Activated naive CD4-positive, alpha-beta T cell treated with anti-CD3 and anti-CD28 coated beads, Interleukin-2, amount 50 U/mL, for 24 hours (primary cell): ENCODE data around the gene GNA12.
A peak's percentile ranks its signal among the peaks of the same experiment; 100 is the strongest.
"Not testable (repeated sequence)": the region's sequence is repeated elsewhere in the genome, so short reads cannot be mapped to it uniquely, and the experiment has no call there.

Source experiments
- H3K27ac Mint-ChIP-seq: one replicate; pipeline ENCODE4 v1.8.0; 2021; ENCODE audit warnings: mild to moderate bottlenecking, mixed read lengths
- H3K27me3 Mint-ChIP-seq: one replicate; pipeline ENCODE4 v1.8.0; 2021; ENCODE audit warnings: mixed read lengths
- H3K36me3 Mint-ChIP-seq: one replicate; pipeline ENCODE4 v1.8.0; 2021; ENCODE audit warnings: mixed read lengths
- H3K4me1 Mint-ChIP-seq: one replicate; pipeline ENCODE4 v1.8.0; 2021; ENCODE audit warnings: mixed read lengths
- H3K4me3 Mint-ChIP-seq: one replicate; pipeline ENCODE4 v1.8.0; 2021; ENCODE audit warnings: mild to moderate bottlenecking, mixed read lengths
- H3K9me3 Mint-ChIP-seq: one replicate; pipeline ENCODE4 v1.8.0; 2021; ENCODE audit warnings: mixed read lengths

The GNA12 gene

GRCh38 chr7:2724036-2724435, 120.1 kb downstream of the GNA12 start:
- not testable (repeated sequence) for H3K27me3 Mint-ChIP-seq, H3K9me3 Mint-ChIP-seq, H3K4me3 Mint-ChIP-seq, H3K36me3 Mint-ChIP-seq, H3K27ac Mint-ChIP-seq
- H3K4me1 Mint-ChIP-seq, result peaks cover 11% of the 10 kb centered on the region

- Mint-ChIP-seq H3K4me1 (peaks cover 18% of the 10 kb centered on the region), H3K4me3 (no peak overlapping the region), H3K27me3 (no peaks in the 10 kb centered on the region), H3K36me3 (peaks cover 2% of the 10 kb centered on the region), H3K9me3 (no peaks in the 10 kb centered on the region), H3K27ac (no peak overlapping the region)
These were observed 120.8 kb downstream of the GNA12 start for GRCh38 chr7:2723138-2723850.

- Mint-ChIP-seq H3K9me3 (no peaks in the 10 kb centered on the region), H3K4me1 (peaks cover 25% of the 10 kb centered on the region), H3K27me3 (no peaks in the 10 kb centered on the region), H3K36me3 (no peaks in the 10 kb centered on the region), H3K27ac (no peak overlapping the region), H3K4me3 (no peak overlapping the region)
These were observed 121.5 kb downstream of the GNA12 start for GRCh38 chr7:2722591-2722990.

GRCh38 chr7:2721842-2722241, 122.3 kb downstream of the GNA12 start:
- no peak overlapping the region for H3K27ac Mint-ChIP-seq
- peaks cover 31% of the 10 kb centered on the region for H3K4me1 Mint-ChIP-seq
- no peaks in the 10 kb centered on the region for H3K36me3 Mint-ChIP-seq
- no peaks in the 10 kb centered on the region for H3K27me3 Mint-ChIP-seq
- no peaks in the 10 kb centered on the region for H3K9me3 Mint-ChIP-seq
- H3K4me3 Mint-ChIP-seq, result no peak overlapping the region

- Mint-ChIP-seq H3K27ac (no peak overlapping the region), H3K4me1 (peaks cover 49% of the 10 kb centered on the region), H3K9me3 (no peaks in the 10 kb centered on the region), H3K4me3 (no peak overlapping the region), H3K36me3 (no peaks in the 10 kb centered on the region), H3K27me3 (peaks cover 3% of the 10 kb centered on the region)
These were observed 124.1 kb downstream of the GNA12 start for GRCh38 chr7:2720024-2720423.

- H3K9me3 Mint-ChIP-seq, result no peaks in the 10 kb centered on the region
- H3K27ac Mint-ChIP-seq, result peak overlapping the region; percentile 47
- no peaks in the 10 kb centered on the region for H3K36me3 Mint-ChIP-seq
- H3K27me3 Mint-ChIP-seq, result peaks cover 3% of the 10 kb centered on the region
- no peak overlapping the region for H3K4me3 Mint-ChIP-seq
- peaks cover 58% of the 10 kb centered on the region for H3K4me1 Mint-ChIP-seq
These were observed 125.1 kb downstream of the GNA12 start for GRCh38 chr7:2719007-2719406.

GRCh38 chr7:2718296-2718965, 125.7 kb downstream of the GNA12 start:
- no peaks in the 10 kb centered on the region for H3K9me3 Mint-ChIP-seq
- H3K27me3 Mint-ChIP-seq, result peaks cover 3% of the 10 kb centered on the region
- H3K4me1 Mint-ChIP-seq, result peaks cover 64% of the 10 kb centered on the region
- no peaks in the 10 kb centered on the region for H3K36me3 Mint-ChIP-seq
- H3K4me3 Mint-ChIP-seq, result no peak overlapping the region
- peak overlapping the region; percentile 47 for H3K27ac Mint-ChIP-seq

GRCh38 chr7:2717293-2718261, 126.5 kb downstream of the GNA12 start:
- no peaks in the 10 kb centered on the region for H3K36me3 Mint-ChIP-seq
- H3K27ac Mint-ChIP-seq, result peak overlapping the region; percentile 35
- peak overlapping the region; percentile 26 for H3K4me3 Mint-ChIP-seq
- no peaks in the 10 kb centered on the region for H3K9me3 Mint-ChIP-seq
- H3K4me1 Mint-ChIP-seq, result peaks cover 64% of the 10 kb centered on the region
- peaks cover 3% of the 10 kb centered on the region for H3K27me3 Mint-ChIP-seq

- Mint-ChIP-seq H3K9me3 (no peaks in the 10 kb centered on the region), H3K4me3 (no peak overlapping the region), H3K36me3 (no peaks in the 10 kb centered on the region), H3K4me1 (peaks cover 64% of the 10 kb centered on the region), H3K27ac (no peak overlapping the region), H3K27me3 (peaks cover 3% of the 10 kb centered on the region)
These were observed 127.2 kb downstream of the GNA12 start for GRCh38 chr7:2716906-2717292.

GRCh38 chr7:2716488-2716887, 127.6 kb downstream of the GNA12 start:
- Mint-ChIP-seq H3K9me3 (no peaks in the 10 kb centered on the region), H3K4me3 (peak overlapping the region; percentile 64), H3K27me3 (peaks cover 3% of the 10 kb centered on the region), H3K36me3 (no peaks in the 10 kb centered on the region), H3K27ac (no peak overlapping the region), H3K4me1 (peaks cover 64% of the 10 kb centered on the region)

GRCh38 chr7:2715341-2716231, 128.5 kb downstream of the GNA12 start:
- H3K9me3 Mint-ChIP-seq, result no peaks in the 10 kb centered on the region
- H3K4me1 Mint-ChIP-seq, result peaks cover 68% of the 10 kb centered on the region
- peak overlapping the region; percentile 19 for H3K27ac Mint-ChIP-seq
- H3K36me3 Mint-ChIP-seq, result no peaks in the 10 kb centered on the region
- peak overlapping the region; percentile 64 for H3K4me3 Mint-ChIP-seq
- H3K27me3 Mint-ChIP-seq, result peaks cover 3% of the 10 kb centered on the region

- no peak overlapping the region for H3K4me3 Mint-ChIP-seq
These were observed 129.5 kb downstream of the GNA12 start for GRCh38 chr7:2714636-2715035.

GRCh38 chr7:2713978-2714377, 130.1 kb downstream of the GNA12 start:
- Mint-ChIP-seq H3K27ac (no peak overlapping the region), H3K9me3 (no peaks in the 10 kb centered on the region), H3K27me3 (peaks cover 3% of the 10 kb centered on the region), H3K36me3 (no peaks in the 10 kb centered on the region), H3K4me1 (peaks cover 73% of the 10 kb centered on the region), H3K4me3 (no peak overlapping the region)

More at GRCh38 chr7:2714636-2715035, 129.5 kb downstream of the GNA12 start:
- peaks cover 3% of the 10 kb centered on the region for H3K27me3 Mint-ChIP-seq
- H3K27ac Mint-ChIP-seq, result peak overlapping the region; percentile 46
- no peaks in the 10 kb centered on the region for H3K9me3 Mint-ChIP-seq
- peaks cover 71% of the 10 kb centered on the region for H3K4me1 Mint-ChIP-seq
- no peaks in the 10 kb centered on the region for H3K36me3 Mint-ChIP-seq

GRCh38 chr7:2713370-2713769, 130.7 kb downstream of the GNA12 start:
- Mint-ChIP-seq H3K4me1 (peaks cover 67% of the 10 kb centered on the region), H3K9me3 (no peaks in the 10 kb centered on the region), H3K27me3 (peaks cover 3% of the 10 kb centered on the region), H3K27ac (no peak overlapping the region), H3K4me3 (no peak overlapping the region), H3K36me3 (no peaks in the 10 kb centered on the region)
